Stimulated activated CD8-positive, alpha-beta memory T cell treated with anti-CD3 and anti-CD28 coated beads, Interleukin-2, amount 100 ng/mL, for 1 hour (primary cell): Measurements from ENCODE around the gene VRK2.

ENCODE experiments used
- DNase-seq, 2 donors: peaks; one replicate each; pipeline ENCODE4 v3.0.0-alpha.2; 2020; ENCODE audit warnings: low read depth in 2 of 2

The VRK2 gene

GRCh38 chr2:58046585-58047372, at the start of gene VRK2:
VRK2 (plus strand) TSS chr2:58046806; CDS start chr2:58048832, 2,026 bp downstream.
- peak; percentile 62 to 69 for DNase-seq

DNA sequence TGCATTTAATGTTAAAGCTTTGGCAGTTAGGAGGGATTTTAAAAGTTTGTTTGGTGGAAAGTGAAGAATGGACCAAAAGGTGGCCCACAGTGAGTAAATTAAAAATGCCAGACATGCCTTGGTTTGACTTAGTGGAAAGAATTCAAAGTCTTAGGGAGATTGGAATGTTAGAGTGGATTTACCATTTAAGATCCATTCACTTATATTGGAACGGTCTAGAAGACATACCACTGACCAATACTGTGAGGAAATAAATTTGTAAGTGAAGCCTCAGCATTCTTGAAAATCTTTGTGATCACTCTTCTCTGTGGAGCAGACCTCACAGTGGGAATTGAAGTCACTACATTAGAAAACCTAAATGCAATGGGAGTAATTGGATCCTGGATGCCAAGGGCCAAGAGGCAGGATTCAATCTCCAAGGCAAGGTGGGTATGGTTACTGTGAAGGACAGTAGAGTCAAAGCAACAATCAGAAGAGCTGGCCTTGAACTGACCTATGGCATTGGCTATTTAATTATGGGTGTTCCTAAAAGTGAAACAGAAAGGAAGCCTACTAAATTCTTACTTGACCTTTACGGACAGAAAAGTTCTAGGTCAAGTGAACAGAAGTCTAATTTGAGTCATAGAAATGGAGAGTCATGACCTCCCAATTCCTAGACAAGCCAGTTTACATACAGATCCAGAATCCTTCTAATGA, 40.2 kb upstream of the VRK2 start:
- no peak for DNase-seq

DNA sequence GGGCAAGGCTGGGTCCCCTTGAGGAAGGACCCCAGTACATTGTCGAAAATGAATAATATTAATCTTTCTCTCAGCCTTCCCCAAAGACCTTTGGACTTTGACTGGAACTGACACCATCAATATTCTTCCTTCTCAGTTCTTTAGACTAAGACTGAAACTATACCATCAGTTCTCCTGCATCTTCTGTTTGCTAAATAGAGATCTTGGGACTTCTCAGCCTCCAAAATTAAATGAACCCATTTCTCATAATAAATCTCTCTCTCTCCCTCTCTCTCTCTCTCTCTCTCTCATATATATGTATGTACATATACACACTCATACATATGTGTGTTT, 39.7 kb upstream of the VRK2 start:
- DNase-seq, result no peak

DNA sequence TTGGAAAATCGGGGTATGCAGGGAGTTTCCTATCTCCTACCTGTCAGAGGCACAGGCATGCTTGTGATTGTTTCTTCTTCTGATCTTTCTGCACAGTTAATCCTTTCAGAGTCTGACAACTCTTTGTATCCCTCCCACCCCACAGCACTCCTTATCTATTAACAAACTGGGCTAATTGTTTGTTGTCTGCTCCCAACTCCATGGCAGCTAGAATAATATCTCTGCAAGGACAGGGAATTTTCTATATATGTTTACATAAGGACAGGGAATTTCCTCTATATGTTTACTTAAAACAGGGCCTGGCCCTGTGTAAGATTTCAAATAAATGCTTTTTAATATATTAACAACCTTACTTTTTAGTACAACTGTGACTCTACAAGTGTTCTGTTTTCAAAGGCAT, 36.0 kb upstream of the VRK2 start:
- no peak for DNase-seq

- no peak for DNase-seq
Measured at GRCh38 chr2:58019229-58019628, 27.4 kb upstream of the VRK2 start.

GRCh38 chr2:58025150-58025933, 21.3 kb upstream of the VRK2 start:
- DNase-seq, result no peak

DNA sequence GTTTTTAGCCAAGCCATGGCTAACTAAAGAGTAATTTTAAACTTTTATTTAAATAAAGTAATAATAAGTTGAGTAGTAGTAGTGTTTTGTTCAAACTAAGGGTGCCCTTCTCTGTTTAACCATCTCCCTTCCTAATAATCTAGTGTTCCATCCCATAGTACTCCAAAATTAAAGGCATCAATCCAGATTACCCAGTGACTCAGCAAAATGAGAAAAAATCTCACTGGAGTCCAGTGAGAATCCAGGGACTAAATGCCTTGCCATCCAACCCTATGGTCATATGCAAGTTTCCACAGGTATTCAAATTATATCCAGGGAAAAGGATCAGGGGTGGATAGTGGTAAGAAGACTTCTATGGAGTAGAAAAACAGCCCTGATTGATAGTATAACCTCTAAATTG, 19.6 kb upstream of the VRK2 start:
- DNase-seq, result no peak

DNA sequence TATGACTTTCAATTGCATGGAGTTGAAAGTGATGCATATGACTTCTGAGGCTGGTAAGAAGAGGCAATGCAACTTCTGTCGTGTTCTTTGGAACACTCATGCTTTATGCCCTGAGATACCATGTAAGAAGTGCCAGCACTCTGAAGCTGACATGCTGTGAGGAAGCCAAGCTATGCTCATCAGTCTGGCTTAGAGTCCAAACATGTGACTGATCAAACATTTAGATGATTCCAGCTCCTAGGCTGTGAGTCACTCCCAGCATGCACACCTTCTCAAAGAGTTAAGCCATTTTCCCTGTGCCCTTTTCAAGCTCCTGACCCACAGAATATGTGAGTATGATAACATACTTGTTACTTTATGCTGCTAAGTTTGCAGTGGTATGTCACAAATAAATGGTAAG, 15.8 kb upstream of the VRK2 start:
- no peak for DNase-seq

- DNase-seq, result no peak
Measured at GRCh38 chr2:58032016-58032763, 14.4 kb upstream of the VRK2 start.

- DNase-seq, result no peak
Measured at GRCh38 chr2:58032764-58033080, 13.9 kb upstream of the VRK2 start.

DNA sequence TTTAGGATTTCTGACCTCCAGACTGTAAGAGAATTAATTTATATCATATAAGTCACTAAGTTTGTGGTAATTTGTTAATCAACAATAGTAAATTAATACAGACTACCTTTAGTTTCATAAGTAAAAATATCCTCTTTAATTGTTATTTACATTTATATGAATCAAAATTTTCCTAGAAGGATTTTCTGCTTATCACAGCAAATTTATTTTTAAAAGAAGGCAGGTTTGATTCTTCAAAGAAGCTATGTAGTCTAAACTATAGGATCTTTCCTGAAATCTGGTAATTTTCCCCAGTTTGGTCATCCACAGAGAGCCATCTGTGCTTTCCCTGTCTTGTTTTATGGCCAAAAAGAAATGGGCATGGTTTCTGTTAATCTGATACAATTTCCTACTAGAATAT, 13.1 kb upstream of the VRK2 start:
- no peak for DNase-seq

DNA sequence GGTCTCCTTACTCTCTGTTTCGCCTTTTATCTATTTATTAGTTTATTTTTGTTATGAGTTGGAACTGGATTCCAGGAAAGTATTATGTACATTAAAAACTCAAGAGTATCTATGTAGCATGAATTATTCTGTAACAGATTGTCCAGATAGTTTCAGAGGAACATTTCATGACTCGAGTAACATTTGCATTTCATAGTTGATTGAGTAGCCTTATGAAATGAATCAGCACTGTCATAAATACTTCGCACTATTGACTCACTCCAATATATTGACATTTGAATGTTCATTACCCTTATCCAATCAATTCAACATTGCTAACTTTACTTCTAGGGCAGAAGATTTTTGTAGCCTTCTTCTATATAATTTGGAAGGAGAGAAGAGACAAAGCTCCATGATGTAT, 11.3 kb upstream of the VRK2 start:
- no peak for DNase-seq

- DNase-seq, result no peak
Measured at GRCh38 chr2:58039170-58039611, 7.4 kb upstream of the VRK2 start.

- no peak for DNase-seq
Measured at GRCh38 chr2:58042486-58042970, 4.1 kb upstream of the VRK2 start.

GRCh38 chr2:58044145-58044544, 2.5 kb upstream of the VRK2 start:
- no peak for DNase-seq

GRCh38 chr2:58045580-58046334, 849 bp upstream of the VRK2 start:
- DNase-seq, result no peak

- no peak for DNase-seq
Measured at GRCh38 chr2:58046335-58046584, 346 bp upstream of the VRK2 start.

DNA sequence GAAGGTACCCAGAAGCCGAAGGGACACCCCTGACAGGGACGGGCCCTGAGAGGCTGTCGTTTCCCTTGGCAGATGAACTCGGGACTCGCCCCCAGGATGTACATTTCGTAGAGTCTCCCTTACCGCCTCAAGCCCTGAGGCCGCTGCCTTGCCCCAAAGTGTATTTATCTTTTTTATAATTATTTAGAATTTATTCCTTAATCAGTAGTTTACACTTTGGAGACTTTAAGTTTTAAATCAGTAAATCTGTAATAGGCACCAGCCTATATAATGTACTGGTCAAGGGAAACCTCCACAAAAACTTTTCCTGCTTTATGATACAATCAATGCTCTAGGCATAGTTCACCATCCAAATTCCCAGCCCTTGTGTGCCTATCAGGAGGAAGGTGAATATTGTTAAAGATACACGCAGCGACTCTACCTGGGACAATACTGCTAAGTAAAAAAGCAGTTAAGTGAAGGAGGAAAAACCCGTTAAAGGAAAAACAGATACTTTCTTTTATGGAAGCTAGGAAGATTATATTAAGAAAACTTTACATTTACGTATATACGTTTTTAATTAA, 848 bp downstream of the VRK2 start:
- no peak for DNase-seq

- DNase-seq, result no peak
Measured at GRCh38 chr2:58047961-58048360, 1.4 kb downstream of the VRK2 start.

GRCh38 chr2:58051445-58051844, 4.8 kb downstream of the VRK2 start:
- DNase-seq, result no peak

DNA sequence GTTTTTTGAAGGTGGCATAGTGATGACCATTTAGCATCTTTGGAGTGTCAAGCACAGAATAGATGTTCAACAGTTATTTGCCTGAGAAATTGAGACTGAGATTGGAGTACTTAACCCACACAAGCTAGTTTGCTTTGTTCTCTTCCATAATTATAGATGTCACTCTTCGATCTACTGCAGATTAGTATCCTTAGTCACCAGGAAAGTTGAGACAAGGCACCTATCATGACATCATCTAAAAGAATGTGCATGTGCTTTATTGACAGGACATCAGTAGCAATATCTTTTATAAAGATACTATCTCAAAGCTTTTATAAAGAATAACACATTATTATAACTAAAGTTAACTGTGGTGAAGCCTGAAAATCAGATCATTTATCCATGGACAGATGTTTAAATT, 6.4 kb downstream of the VRK2 start:
- DNase-seq, result no peak
